Measurements from ENCODE around the gene GFOD1.

Gene GFOD1

DNA sequence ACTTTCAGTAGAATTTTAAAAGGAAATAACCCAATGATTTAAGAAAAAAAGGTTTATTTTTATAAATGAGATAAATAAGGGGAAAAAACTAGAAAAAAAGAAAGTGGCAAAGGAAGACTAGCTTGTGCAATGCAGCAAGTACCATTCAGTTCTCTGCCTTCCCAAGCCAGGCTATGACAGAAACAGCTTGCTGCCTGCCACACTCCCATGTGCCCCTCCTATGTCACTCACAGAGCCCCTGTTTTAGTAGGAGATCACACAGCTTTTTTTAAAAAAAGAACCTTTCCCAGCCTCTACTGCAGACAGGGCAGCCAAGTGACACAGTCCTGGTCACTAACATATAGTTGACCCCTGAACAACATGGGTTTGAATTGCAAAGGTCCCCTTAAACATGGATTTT lies 172.6 kb downstream of the GFOD1 start:
- TF ChIP-seq JUND (IDR thresholded peaks at IDR 0.05; ENCODE audit: low read depth), result no peak
- DNase-seq (ENCODE audit: low read depth in 1 of 2, low spot score in 1 of 2), result no peak

GRCh38 chr6:13311155-13311554 lies 176.2 kb downstream of the GFOD1 start:
- no peak for DNase-seq (ENCODE audit: low read depth in 1 of 2, low spot score in 1 of 2)
- TF ChIP-seq JUND (IDR thresholded peaks at IDR 0.05; ENCODE audit: low read depth), result no peak
- in situ Hi-C loops (cut with HindIII; ENCODE audit: low pct_unique_long_range_greater_than_20kb, low sequenced_read_pairs), result no loop called here

More for the DNA sequence above, 172.6 kb downstream of the GFOD1 start:
- in situ Hi-C loops (cut with HindIII; ENCODE audit: low pct_unique_long_range_greater_than_20kb, low sequenced_read_pairs), result no loop called here

DNA sequence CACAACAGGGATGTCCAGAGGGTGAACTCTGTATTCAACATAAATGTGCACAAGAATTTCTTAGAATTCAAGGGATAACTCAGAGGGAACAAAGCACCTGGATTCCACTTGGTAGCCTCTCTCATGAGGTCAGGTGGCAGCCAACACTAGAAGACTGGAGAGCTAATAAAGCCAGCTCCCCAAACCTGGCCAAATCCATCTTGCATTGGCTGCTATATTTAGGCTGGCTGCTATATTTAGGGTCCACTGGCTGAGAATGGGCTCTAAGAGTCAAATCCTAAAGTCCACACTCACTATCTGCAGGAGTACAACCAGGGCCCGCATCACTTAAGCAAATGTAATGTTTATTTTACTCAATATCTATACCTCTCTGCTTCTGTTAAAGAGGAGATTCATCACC lies 179.1 kb downstream of the GFOD1 start:
- TF ChIP-seq JUND (IDR thresholded peaks at IDR 0.05; ENCODE audit: low read depth), result no peak
- in situ Hi-C loops (cut with HindIII; ENCODE audit: low pct_unique_long_range_greater_than_20kb, low sequenced_read_pairs), result no loop called here
- no peak for DNase-seq (ENCODE audit: low read depth in 1 of 2, low spot score in 1 of 2)
